H1 (cell line): ENCODE data around the gene TSPAN3. TPM values are rescaled to one million over a fixed set of nuclear protein-coding genes. Genes with fewer than 3 reads are reported as not detected.

Source experiments
- ATF3 ChIP-seq: IDR thresholded peaks from 2 replicates; pipeline ENCODE4 v1.6.1; 2011; ENCODE audit warnings: low read depth, mild to moderate bottlenecking, low read length; ENCODE audit not compliant: insufficient read depth
- CBX8 ChIP-seq: fragments of 300-800, 300-1000 bp; sonication (generic); IDR thresholded peaks from 2 replicates; pipeline ENCODE4 v1.7.1; 2016; ENCODE audit warnings: low read depth, low read length, borderline replicate concordance
- EZH2 ChIP-seq: fragments of 200-600 bp; sonication (generic); IDR thresholded peaks from 2 replicates; pipeline ENCODE4 v1.7.1; 2012; ENCODE audit warnings: low read depth, mild to moderate bottlenecking, moderate library complexity, low read length, inconsistent platforms; ENCODE audit not compliant: severe bottlenecking
- HDAC6 ChIP-seq: IDR thresholded peaks from one replicate; pipeline ENCODE4 v1.7.1; 2012; ENCODE audit warnings: low read depth, mild to moderate bottlenecking, inconsistent platforms, low read length, moderate library complexity
- POU5F1 ChIP-seq: IDR thresholded peaks from 2 replicates; pipeline ENCODE4 v1.6.1; 2011; ENCODE audit warnings: low read depth, mild to moderate bottlenecking, low read length, moderate library complexity
- RBBP5 ChIP-seq: IDR thresholded peaks from 2 replicates; pipeline ENCODE4 v1.7.1; 2012; ENCODE audit warnings: low read depth, mild to moderate bottlenecking, inconsistent platforms, low read length, moderate library complexity, borderline replicate concordance
- polyA plus RNA-seq, 7 experiments: library from polyadenylated mRNA; depleted of rRNA in 3 of 7; stranded (reverse) in 5 of 7; unstranded in 2 of 7; fragments of >200 nt in 5 of 7; fragments of 200-250 nt in 2 of 7; gene quantifications; 1 replicate in 5 of 7; 2 replicates in 1 of 7; 4 replicates in 1 of 7; pipeline versions ENCODE4 v1.2.1 to v1.2.3, GENCODE V29; 2011 to 2013; ENCODE audit warnings: missing spikeins in 2 of 7, mixed read lengths in 2 of 7
- total RNA-seq: library from RNA; stranded (reverse); fragmentation: NEBNext Ultra II Directional; extraction: Animal tissue kit (Norgen Biotek cat#: 25700); gene quantifications from 2 replicates; pipeline ENCODE4 v1.2.1, GENCODE V29; 2021

TSPAN3 gene
- total and polyA plus RNA-seq, 2 of the 8 experiments (the other 6 are each of a cell fraction or from before 2014, with no cell fraction given), result 107 to 238 TPM

GRCh38 chr15:77044228-77045042, 26.5 kb downstream of the TSPAN3 start (continued):
- TF ChIP-seq ATF3 (no peak), EZH2 (no peak), RBBP5 (no peak), POU5F1 (no peak), CBX8 (no peak), HDAC6 (no peak)
